GM23248 (cell line): ENCODE data around the gene IQGAP1. TPM values are rescaled to one million over a fixed set of nuclear protein-coding genes. Genes with fewer than 3 reads are reported as not detected.

Experiments
- DNase-seq: peaks from one replicate; pipeline ENCODE4 v3.0.0-alpha.2; 2015
- H2AFZ ChIP-seq: fragments of 200-600 bp; sonication (generic); 2 replicates; pipeline ENCODE4 v1.6.1; 2016; ENCODE audit warnings: antibody characterized with exemption
- H3F3A ChIP-seq: fragments of 200-600 bp; sonication (generic); 2 replicates; pipeline ENCODE4 v1.6.1; 2016; ENCODE audit warnings: mild to moderate bottlenecking, antibody characterized with exemption, mixed run types; ENCODE audit not compliant: insufficient read depth
- H3K27ac ChIP-seq: fragments of 200-600 bp; sonication (generic); 2 replicates; pipeline ENCODE4 v1.5.1; 2016; ENCODE audit warnings: mild to moderate bottlenecking
- H3K27me3 ChIP-seq: fragments of 200-600 bp; sonication (generic); replicated peaks from 2 replicates; pipeline ENCODE4 v1.6.1; 2016; ENCODE audit warnings: mild to moderate bottlenecking; ENCODE audit not compliant: insufficient read depth
- H3K36me3 ChIP-seq: fragments of 200-600 bp; sonication (generic); 2 replicates; pipeline ENCODE4 v1.6.1; 2016; ENCODE audit warnings: low read depth, mild to moderate bottlenecking
- H3K4me1 ChIP-seq: fragments of 200-600 bp; sonication (generic); 2 replicates; pipeline ENCODE4 v1.6.1; 2016; ENCODE audit warnings: mild to moderate bottlenecking; ENCODE audit not compliant: insufficient read depth
- H3K4me2 ChIP-seq: fragments of 200-600 bp; sonication (generic); one replicate; pipeline ENCODE4 v1.6.1; 2016; ENCODE audit warnings: mild to moderate bottlenecking; ENCODE audit not compliant: unreplicated experiment
- H3K4me3 ChIP-seq: fragments of 200-600 bp; sonication (generic); 2 replicates; pipeline ENCODE4 v1.5.1; 2016; ENCODE audit warnings: mild to moderate bottlenecking
- H3K79me2 ChIP-seq: fragments of 200-600 bp; sonication (generic); 2 replicates; pipeline ENCODE4 v1.6.1; 2016; ENCODE audit warnings: mild to moderate bottlenecking; ENCODE audit not compliant: insufficient read depth
- H3K9ac ChIP-seq: fragments of 200-600 bp; sonication (generic); 2 replicates; pipeline ENCODE4 v1.6.1; 2016; ENCODE audit warnings: mild to moderate bottlenecking
- H3K9me2 ChIP-seq: fragments of 200-600 bp; sonication (generic); 2 replicates; pipeline ENCODE4 v1.6.1; 2016; ENCODE audit warnings: mixed run types, mild to moderate bottlenecking, moderate library complexity; ENCODE audit not compliant: insufficient read depth
- H3K9me3 ChIP-seq: fragments of 200-600 bp; sonication (generic); one replicate; pipeline ENCODE4 v1.6.1; 2017; ENCODE audit warnings: low read depth
- H4K20me1 ChIP-seq: fragments of 200-600 bp; sonication (generic); 2 replicates; pipeline ENCODE4 v1.6.0; 2016; ENCODE audit not compliant: insufficient read depth
- EZH2 ChIP-seq: fragments of 200-600 bp; sonication (generic); IDR thresholded peaks from 2 replicates; pipeline ENCODE4 v1.6.1; 2018; ENCODE audit warnings: antibody characterized with exemption, mild to moderate bottlenecking; ENCODE audit not compliant: insufficient read depth, poor library complexity, severe bottlenecking
- EZH2phosphoT487 ChIP-seq: fragments of 200-600 bp; sonication (generic); IDR thresholded peaks from 2 replicates; pipeline ENCODE4 v1.6.1; 2018; ENCODE audit warnings: antibody characterized with exemption, moderate library complexity, mild to moderate bottlenecking, low read depth; ENCODE audit not compliant: insufficient read depth
- WGBS, 2 experiments: methylation state at CpG; one replicate each; pipeline ENCODE4 v1.1.6; 2015 to 2017; ENCODE audit warnings: low lambda C conversion rate in 2 of 2, low coverage in 1 of 2; ENCODE audit errors: missing lambda C conversion rate in 2 of 2; 5-methylcytosine and 5-hydroxymethylcytosine counted together
- in situ Hi-C: fragments of 300-500 bp; cut with MboI; formaldehyde crosslinking; loops from 2 replicates; pipeline ENCODE4 v1.15.0; 2020
- polyA plus RNA-seq: library from polyadenylated mRNA; unstranded; fragments of >200 nt; fragmentation: Nextera tagmentation; extraction: Ambion mirVana; gene quantifications from 2 replicates; pipeline ENCODE4 v1.2.1, GENCODE V29; 2016
- total RNA-seq: library from RNA; depleted of rRNA; stranded (reverse); fragments of >200 nt; shearing (Covaris generic); gene quantifications from 2 replicates; pipeline ENCODE4 v1.2.3, GENCODE V29; 2014

IQGAP1 gene
- total and polyA plus RNA-seq, 2 experiments from 2014 or later, result 101 to 185 TPM

GRCh38 chr15:90349072-90349471, 39.0 kb upstream of the IQGAP1 start:
- Histone ChIP-seq H3K27me3 (no peaks in the 10 kb centered on the region), H3K9me3 (no peaks in the 10 kb centered on the region), H3K9ac (no peak overlapping the region), H3K4me2 (no peak overlapping the region), H3K27ac (no peak overlapping the region), H3K4me3 (no peak overlapping the region), H3K79me2 (no peaks in the 10 kb centered on the region), H3K9me2 (no peaks in the 10 kb centered on the region), H4K20me1 (no peaks in the 10 kb centered on the region), H3K36me3 (no peaks in the 10 kb centered on the region), H3K4me1 (no peaks in the 10 kb centered on the region), H3F3A (no peaks in the 10 kb centered on the region), H2AFZ (no peak overlapping the region)
- WGBS, 2 experiments, result 93 to 94% methylated on average over 21 of the region's 21 CpGs
- no peak for DNase-seq
- no peak for TF ChIP-seq EZH2phosphoT487
- no peak for TF ChIP-seq EZH2
- in situ Hi-C loops, result no loop called here

DNA sequence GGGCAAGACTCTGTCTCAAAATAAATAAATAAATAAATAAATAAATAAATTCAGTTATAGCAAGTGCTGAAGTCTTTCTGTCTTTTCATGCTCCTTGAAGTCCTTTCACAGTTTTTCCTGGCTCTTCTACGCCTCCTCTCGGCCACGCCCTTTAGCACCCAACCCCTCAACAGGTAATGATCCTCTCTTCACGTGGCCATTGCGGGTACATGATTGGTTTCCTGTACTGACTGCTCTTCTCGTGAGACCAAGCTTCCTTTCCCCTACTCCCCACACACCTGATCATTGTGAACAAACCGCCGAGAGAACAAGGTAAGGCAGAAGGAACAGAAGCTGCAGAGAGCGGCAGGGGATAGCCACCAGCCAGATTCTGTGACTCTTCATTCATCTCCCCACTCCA, 38.2 kb upstream of the IQGAP1 start:
- no peaks in the 10 kb centered on the region for H3K4me1 ChIP-seq
- H3K79me2 ChIP-seq, result no peaks in the 10 kb centered on the region
- H3K9me3 ChIP-seq, result no peaks in the 10 kb centered on the region
- H3F3A ChIP-seq, result no peaks in the 10 kb centered on the region
- TF ChIP-seq EZH2phosphoT487, result no peak
- no peak for TF ChIP-seq EZH2
- DNase-seq, result no peak
- H3K36me3 ChIP-seq, result no peaks in the 10 kb centered on the region
- H4K20me1 ChIP-seq, result no peaks in the 10 kb centered on the region
- H3K27me3 ChIP-seq, result no peaks in the 10 kb centered on the region
- H3K9me2 ChIP-seq, result no peaks in the 10 kb centered on the region
- in situ Hi-C loops, result no loop called here
- no peak overlapping the region for H3K4me3 ChIP-seq
- H3K4me2 ChIP-seq, result no peak overlapping the region
- no peak overlapping the region for H3K27ac ChIP-seq
- WGBS, 2 experiments, result 86 to 89% methylated on average over 9 of the region's 9 CpGs
- H3K9ac ChIP-seq, result no peak overlapping the region
- no peak overlapping the region for H2AFZ ChIP-seq

- Histone ChIP-seq H3K4me3 (peak overlapping the region; percentile 88), H3F3A (no peaks in the 10 kb centered on the region), H3K4me2 (peak overlapping the region; percentile 82), H2AFZ (peak overlapping the region; percentile 98), H3K27me3 (no peaks in the 10 kb centered on the region), H3K36me3 (no peaks in the 10 kb centered on the region), H4K20me1 (no peaks in the 10 kb centered on the region), H3K79me2 (no peaks in the 10 kb centered on the region), H3K9ac (no peak overlapping the region), H3K9me3 (no peaks in the 10 kb centered on the region), H3K9me2 (no peaks in the 10 kb centered on the region), H3K4me1 (no peaks in the 10 kb centered on the region), H3K27ac (no peak overlapping the region)
- in situ Hi-C loops, result no loop called here
- TF ChIP-seq EZH2 (no peak), EZH2phosphoT487 (no peak)
- WGBS, 2 experiments, result 25 to 32% methylated on average over 24 of the region's 25 CpGs
- DNase-seq, result no peak
Measured at GRCh38 chr15:90351479-90352106, 36.4 kb upstream of the IQGAP1 start.

DNA sequence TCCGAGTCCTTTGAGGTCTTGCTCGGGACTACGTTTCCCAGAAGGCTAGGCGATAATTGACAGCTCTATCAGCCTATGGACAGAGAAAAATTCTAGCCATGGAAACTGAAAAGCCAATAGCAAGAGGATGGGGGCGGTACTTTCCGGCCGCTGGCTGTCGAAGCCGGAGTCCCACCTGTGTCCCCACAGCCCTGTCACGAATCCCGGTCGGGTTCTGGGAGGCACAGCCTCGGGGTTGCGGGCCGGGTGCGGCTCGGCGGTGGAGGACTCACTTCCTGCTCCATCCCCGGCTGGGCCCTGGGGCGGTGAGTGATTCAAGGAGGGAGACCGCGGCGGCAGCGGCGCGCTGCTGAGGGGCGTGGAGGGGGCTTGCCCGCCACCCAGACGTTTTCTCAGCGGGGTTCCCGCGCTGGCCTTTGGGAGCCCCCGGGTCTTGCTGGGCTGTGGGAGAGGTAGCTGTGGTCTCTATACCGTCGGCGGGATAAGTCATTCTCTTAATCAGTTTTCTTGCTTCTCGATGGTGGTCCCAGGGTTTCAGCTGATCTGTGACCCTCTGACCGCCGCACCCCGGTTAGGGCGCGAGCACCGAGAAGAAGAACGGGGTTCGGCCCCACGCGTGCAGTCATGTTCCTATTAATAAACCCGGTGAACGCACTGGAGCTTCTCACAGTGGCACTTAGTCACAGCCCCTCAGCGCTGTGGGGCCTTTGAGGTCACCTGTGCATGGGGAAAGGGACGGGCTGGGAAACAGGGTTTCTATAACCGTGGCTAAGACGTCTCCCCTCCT, 35.7 kb upstream of the IQGAP1 start, which contains the start of gene ZNF774:
Gene ZNF774, plus strand, starts transcription at position 178 of the 787 bp plus-strand sequence. CDS start 2,377 bp downstream, outside the sequence.
- no peak for TF ChIP-seq EZH2phosphoT487
- no peak for TF ChIP-seq EZH2
- H3K27ac ChIP-seq, result no peak within 1 kb of the TSS
- H2AFZ ChIP-seq, result peak within 1 kb of the TSS; percentile 98
- no peaks in the 10 kb centered on the region for H3K36me3 ChIP-seq
- H3K4me2 ChIP-seq, result peak within 1 kb of the TSS; percentile 82
- H3F3A ChIP-seq, result no peaks in the 10 kb centered on the region
- DNase-seq, result peak; percentile 93
- H3K9me2 ChIP-seq, result no peaks in the 10 kb centered on the region
- peak within 1 kb of the TSS; percentile 72 for H3K9ac ChIP-seq
- in situ Hi-C loops, result no loop called here
- no peaks in the 10 kb centered on the region for H4K20me1 ChIP-seq
- WGBS, 2 experiments, result 3 to 4% methylated on average over 48 to 53 of the region's 53 CpGs
- H3K4me3 ChIP-seq, result peak within 1 kb of the TSS; percentile 88
- H3K4me1 ChIP-seq, result no peaks in the 10 kb centered on the region
- H3K9me3 ChIP-seq, result no peaks in the 10 kb centered on the region
- H3K27me3 ChIP-seq, result no peaks in the 10 kb centered on the region
- H3K79me2 ChIP-seq, result no peaks in the 10 kb centered on the region
